ENCODE results near the gene FAT2. TPM values are rescaled to one million over a fixed set of nuclear protein-coding genes. Genes with fewer than 3 reads are reported as not detected.

The FAT2 gene
- total RNA-seq, 4 donors from 2014 or later = 0.13 to 5.6 (median 0.62) TPM; not detected in 1

- Histone ChIP-seq H3K36me3 (no peaks in the 10 kb centered on the region), H3K9me3 (peaks cover 0 to 1% (median 0%) of the 10 kb centered on the region in 3 donors), H3K27me3 (peaks cover 25% of the 10 kb centered on the region), H3K4me3 (no peak overlapping the region), H3K27ac (no peak overlapping the region), H3K4me1 (no peaks in the 10 kb centered on the region)
- no peak for TF ChIP-seq EP300 (IDR thresholded peaks at IDR 0.05)
- TF ChIP-seq, protein P1, sequence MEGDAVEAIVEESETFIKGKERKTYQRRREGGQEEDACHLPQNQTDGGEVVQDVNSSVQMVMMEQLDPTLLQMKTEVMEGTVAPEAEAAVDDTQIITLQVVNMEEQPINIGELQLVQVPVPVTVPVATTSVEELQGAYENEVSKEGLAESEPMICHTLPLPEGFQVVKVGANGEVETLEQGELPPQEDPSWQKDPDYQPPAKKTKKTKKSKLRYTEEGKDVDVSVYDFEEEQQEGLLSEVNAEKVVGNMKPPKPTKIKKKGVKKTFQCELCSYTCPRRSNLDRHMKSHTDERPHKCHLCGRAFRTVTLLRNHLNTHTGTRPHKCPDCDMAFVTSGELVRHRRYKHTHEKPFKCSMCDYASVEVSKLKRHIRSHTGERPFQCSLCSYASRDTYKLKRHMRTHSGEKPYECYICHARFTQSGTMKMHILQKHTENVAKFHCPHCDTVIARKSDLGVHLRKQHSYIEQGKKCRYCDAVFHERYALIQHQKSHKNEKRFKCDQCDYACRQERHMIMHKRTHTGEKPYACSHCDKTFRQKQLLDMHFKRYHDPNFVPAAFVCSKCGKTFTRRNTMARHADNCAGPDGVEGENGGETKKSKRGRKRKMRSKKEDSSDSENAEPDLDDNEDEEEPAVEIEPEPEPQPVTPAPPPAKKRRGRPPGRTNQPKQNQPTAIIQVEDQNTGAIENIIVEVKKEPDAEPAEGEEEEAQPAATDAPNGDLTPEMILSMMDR (IDR thresholded peaks at IDR 0.05) = no peak
- TF ChIP-seq POLR2AphosphoS5 (IDR thresholded peaks at IDR 0.05) = no peak
- TF ChIP-seq POLR2A (IDR thresholded peaks at IDR 0.05) = no peak
- WGBS, 2 donors (ENCODE audit: low coverage in 1 of 2) = 52 to 58% methylated on average over 4 to 6 of the region's 8 CpGs
- ATAC-seq = no peak
These were observed 21.7 kb upstream of the FAT2 start for GRCh38 chr5:151612689-151613427.

DNA sequence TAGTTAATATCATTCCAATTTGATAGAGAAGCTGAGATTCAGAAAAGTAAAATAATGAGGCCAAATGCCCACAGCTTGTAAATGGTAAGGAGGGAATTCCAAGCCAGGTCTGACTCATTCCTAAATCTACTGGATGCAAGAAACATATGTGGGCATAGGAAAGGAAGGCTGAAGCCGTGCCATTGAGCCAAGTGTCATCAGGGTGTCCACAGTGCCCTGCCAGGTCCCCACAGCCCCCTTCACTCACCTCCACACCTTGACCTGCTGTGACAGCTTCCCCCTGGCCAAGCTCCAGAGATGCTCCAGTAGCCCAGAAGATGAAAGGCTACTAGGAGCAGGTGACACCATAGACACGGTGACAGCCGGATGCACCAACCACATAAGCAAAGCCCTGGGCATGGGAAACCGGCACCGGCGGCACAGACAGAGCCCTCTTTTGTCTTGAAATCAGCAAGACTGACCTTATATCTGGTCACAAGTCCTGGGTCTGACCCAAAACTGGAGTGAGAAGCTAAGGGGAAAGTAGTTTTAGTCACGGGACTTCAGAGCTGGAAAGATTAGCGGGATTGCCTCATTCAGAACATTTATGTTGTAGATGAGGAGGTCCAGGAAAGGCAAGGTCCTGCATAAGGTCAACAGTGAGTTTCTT is 20.1 kb upstream of the FAT2 start:
- no peaks in the 10 kb centered on the region for H3K36me3 ChIP-seq
- TF ChIP-seq, protein P1 (IDR thresholded peaks at IDR 0.05) = no peak
- no peak for TF ChIP-seq POLR2AphosphoS5 (IDR thresholded peaks at IDR 0.05)
- TF ChIP-seq EP300 (IDR thresholded peaks at IDR 0.05) = no peak
- TF ChIP-seq POLR2A (IDR thresholded peaks at IDR 0.05) = no peak
- no peaks in the 10 kb centered on the region for H3K9me3 ChIP-seq
- no peak overlapping the region for H3K4me3 ChIP-seq
- no peak overlapping the region for H3K27ac ChIP-seq
- no peak for ATAC-seq
- WGBS, 2 donors (ENCODE audit: low coverage in 1 of 2) = 85 to 94% methylated on average over 6 to 7 of the region's 8 CpGs
- no peaks in the 10 kb centered on the region for H3K4me1 ChIP-seq
- peaks cover 20% of the 10 kb centered on the region for H3K27me3 ChIP-seq

DNA sequence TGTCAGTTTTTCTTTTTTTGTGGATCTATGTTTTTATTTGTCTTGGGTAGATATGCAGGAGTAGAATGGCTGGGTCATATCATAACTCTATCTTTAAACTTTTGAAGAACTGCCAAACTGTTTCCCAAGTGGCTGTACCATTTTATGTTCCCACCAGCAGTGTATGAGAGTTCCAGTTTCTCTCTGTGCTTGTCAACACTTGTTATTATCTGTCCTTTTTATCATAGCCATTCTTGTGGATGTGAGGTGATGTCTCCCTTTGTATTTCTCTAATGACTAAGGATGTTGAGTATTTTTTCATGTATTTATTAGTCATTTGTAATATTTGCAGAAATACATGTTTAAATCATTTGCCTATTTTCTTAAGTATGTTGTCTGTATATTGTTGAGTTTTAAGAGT is 17.4 kb upstream of the FAT2 start:
- ATAC-seq = no peak
- Histone ChIP-seq H3K4me3 (no peak overlapping the region), H3K9me3 (no peaks in the 10 kb centered on the region), H3K4me1 (no peaks in the 10 kb centered on the region), H3K36me3 (no peaks in the 10 kb centered on the region), H3K27ac (no peak overlapping the region), H3K27me3 (no peaks in the 10 kb centered on the region)
- no peak for TF ChIP-seq POLR2AphosphoS5 (IDR thresholded peaks at IDR 0.05)
- TF ChIP-seq EP300 (IDR thresholded peaks at IDR 0.05) = no peak
- no peak for TF ChIP-seq POLR2A (IDR thresholded peaks at IDR 0.05)
- TF ChIP-seq, protein P1 (IDR thresholded peaks at IDR 0.05) = no peak

GRCh38 chr5:151607304-151607703 is 16.2 kb upstream of the FAT2 start:
- TF ChIP-seq, protein P1 (IDR thresholded peaks at IDR 0.05) = no peak
- TF ChIP-seq POLR2A (IDR thresholded peaks at IDR 0.05) (no peak), EP300 (IDR thresholded peaks at IDR 0.05) (no peak), POLR2AphosphoS5 (IDR thresholded peaks at IDR 0.05) (no peak)
- no peaks in the 10 kb centered on the region for H3K9me3 ChIP-seq
- H3K27me3 ChIP-seq = no peaks in the 10 kb centered on the region
- WGBS, 2 donors (ENCODE audit: low coverage in 1 of 2) = 92 to 94% methylated on average over 2 to 3 of the region's 3 CpGs
- H3K4me1 ChIP-seq = no peaks in the 10 kb centered on the region
- no peak overlapping the region for H3K27ac ChIP-seq
- ATAC-seq = no peak
- H3K36me3 ChIP-seq = no peaks in the 10 kb centered on the region
- H3K4me3 ChIP-seq = no peak overlapping the region

GRCh38 chr5:151605559-151605958 is 14.4 kb upstream of the FAT2 start:
- H3K27me3 ChIP-seq = no peaks in the 10 kb centered on the region
- TF ChIP-seq EP300 (IDR thresholded peaks at IDR 0.05) = no peak
- TF ChIP-seq, protein P1 (IDR thresholded peaks at IDR 0.05) = no peak
- no peak for TF ChIP-seq POLR2AphosphoS5 (IDR thresholded peaks at IDR 0.05)
- no peak for TF ChIP-seq POLR2A (IDR thresholded peaks at IDR 0.05)
- no peaks in the 10 kb centered on the region for H3K9me3 ChIP-seq
- no peaks in the 10 kb centered on the region for H3K4me1 ChIP-seq
- no peak for ATAC-seq
- no peak overlapping the region for H3K4me3 ChIP-seq
- H3K27ac ChIP-seq = no peak overlapping the region
- no peaks in the 10 kb centered on the region for H3K36me3 ChIP-seq
- 70 to 78% methylated on average over 2 to 3 of the region's 3 CpGs for WGBS, 2 donors (ENCODE audit: low coverage in 1 of 2)

Data from gastroesophageal sphincter (tissue), 4 donors.